GM12874 (cell line): Measurements from ENCODE around the gene CA6.
A peak's percentile ranks its signal among the peaks of the same experiment; 100 is the strongest.

Experiments used
- TF ChIP-seq, protein P1 (sequence below): IDR thresholded peaks from 2 replicates; pipeline ENCODE4 v1.5.1; 2011; ENCODE audit warnings: low read depth, mild to moderate bottlenecking, control low read depth, low read length, moderate library complexity; ENCODE audit not compliant: insufficient read depth

CA6 gene

DNA sequence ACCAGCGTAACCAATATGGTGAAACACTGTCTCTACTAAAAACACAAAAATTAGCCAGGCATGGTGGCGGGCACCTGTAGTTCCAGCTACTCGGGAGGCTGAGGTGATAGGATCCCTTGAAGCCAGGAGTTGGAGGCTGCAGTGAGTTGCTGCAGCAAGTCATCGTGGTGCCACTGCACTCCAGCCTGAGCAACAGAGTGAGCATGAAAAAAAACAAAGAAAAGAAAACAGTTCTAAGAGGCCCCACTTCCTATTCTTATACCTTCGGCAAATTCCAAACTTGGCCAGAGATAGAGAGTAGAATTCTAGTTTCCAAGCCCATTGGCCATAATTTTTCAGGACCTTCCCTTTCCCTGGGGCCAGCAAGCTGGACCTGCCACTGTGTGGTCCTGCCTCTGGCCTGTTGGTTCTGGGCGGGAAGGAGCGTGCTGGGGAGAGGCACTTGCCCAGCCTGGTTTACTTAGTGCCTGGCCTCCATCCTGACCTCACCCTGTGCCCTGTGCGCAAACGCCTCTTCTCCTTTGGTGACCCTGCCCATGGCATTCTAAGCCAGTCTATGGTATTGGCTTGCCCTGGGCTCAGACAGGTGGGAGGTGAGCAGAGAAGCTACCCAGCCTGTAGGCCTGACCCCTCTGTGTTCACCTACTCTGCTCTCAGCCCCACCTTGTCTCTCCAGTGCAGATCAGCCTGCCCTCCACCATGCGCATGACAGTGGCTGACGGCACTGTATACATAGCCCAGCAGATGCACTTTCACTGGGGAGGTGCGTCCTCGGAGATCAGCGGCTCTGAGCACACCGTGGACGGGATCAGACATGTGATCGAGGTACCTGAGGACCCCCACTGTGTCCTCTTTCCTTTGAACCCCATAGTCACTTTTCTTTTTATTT, 11.0 kb downstream of the CA6 start:
- TF ChIP-seq, protein P1, sequence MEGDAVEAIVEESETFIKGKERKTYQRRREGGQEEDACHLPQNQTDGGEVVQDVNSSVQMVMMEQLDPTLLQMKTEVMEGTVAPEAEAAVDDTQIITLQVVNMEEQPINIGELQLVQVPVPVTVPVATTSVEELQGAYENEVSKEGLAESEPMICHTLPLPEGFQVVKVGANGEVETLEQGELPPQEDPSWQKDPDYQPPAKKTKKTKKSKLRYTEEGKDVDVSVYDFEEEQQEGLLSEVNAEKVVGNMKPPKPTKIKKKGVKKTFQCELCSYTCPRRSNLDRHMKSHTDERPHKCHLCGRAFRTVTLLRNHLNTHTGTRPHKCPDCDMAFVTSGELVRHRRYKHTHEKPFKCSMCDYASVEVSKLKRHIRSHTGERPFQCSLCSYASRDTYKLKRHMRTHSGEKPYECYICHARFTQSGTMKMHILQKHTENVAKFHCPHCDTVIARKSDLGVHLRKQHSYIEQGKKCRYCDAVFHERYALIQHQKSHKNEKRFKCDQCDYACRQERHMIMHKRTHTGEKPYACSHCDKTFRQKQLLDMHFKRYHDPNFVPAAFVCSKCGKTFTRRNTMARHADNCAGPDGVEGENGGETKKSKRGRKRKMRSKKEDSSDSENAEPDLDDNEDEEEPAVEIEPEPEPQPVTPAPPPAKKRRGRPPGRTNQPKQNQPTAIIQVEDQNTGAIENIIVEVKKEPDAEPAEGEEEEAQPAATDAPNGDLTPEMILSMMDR, result no peak

DNA sequence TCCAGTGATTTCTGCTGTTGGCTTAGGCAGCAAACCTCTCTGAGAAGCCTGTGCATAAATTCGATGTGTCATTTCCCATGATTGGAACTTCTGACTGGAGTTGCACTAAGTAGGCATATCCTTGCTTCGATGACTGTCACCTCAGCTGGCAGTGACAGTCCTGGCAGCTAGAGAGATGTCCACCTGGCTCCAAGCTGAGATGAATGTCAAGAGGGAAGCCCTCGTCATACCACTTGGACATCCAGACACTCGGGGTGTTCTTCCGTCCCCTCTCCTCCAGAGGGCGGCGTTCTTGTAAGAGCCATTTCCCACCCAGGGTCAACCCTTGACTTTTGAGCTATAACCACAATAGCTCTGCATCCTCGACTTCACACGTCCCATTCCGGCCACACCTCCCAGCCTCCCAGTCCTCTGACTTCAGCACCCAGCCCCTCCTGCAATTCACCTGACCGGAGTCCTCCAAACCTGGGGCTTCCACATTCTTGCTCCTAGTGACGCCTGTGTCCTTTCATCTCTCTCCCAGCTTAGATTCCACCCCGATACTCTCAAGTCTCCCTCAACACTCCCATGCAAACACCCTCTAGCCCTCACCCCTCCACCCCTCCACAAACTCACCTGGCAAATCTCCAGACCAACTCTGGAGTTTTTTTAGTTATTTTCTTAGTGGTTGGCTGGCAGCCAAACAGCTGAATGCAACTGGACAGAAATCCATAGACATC, 17.3 kb downstream of the CA6 start:
- TF ChIP-seq, protein P1, result peak; percentile 57

DNA sequence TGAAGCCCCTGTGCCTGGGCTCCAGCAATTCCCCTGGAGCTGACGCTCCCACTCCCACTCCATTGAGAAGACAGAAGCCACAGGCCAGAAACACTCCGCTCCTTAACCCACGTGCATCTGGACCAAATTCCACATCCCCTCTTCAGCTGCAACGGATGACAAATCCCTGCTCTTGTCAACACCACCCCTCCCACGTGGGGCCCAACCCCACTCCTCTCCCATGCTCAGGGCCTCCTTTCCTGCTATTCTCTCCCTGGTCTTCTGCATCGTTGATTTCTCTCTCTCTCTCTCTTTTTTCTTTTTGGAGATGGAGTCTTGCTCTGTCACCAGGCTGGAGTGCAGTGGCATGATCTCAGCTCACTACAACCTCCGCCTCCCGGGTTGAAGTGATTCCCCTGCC, 18.3 kb downstream of the CA6 start:
- TF ChIP-seq, protein P1, result no peak

DNA sequence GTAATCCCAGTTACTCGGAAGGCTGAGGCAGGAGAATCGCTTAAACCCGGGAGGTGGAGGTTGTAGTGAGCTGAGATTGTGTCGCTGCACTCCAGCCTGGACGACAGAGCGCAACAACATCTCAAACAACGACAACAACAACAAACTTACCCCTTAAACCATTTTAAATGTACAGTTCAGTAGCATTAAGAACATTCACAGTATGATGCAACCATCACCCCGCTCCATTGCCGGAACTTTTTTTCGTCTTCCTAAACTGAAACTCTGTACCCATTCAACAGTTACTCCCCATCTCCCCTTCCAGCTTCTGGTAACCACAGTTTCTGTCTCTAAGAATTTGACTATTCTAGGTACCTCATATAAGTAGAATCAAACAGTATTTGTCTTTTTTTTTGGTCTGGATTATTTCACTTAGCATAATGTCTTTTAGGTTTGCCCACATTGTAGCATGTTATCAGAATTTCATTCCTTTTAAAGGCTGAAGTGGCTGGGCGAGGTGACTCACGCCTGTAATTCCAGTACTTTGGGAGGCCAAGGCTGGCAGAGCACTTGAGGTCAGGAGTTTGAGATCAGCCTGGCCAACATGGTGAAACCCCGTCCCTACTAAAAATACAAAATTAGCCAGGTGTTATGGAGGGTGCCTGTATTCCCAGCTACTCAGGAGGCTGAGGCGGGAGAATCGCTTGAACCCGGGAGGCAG, 19.6 kb downstream of the CA6 start:
- TF ChIP-seq, protein P1, result no peak

DNA sequence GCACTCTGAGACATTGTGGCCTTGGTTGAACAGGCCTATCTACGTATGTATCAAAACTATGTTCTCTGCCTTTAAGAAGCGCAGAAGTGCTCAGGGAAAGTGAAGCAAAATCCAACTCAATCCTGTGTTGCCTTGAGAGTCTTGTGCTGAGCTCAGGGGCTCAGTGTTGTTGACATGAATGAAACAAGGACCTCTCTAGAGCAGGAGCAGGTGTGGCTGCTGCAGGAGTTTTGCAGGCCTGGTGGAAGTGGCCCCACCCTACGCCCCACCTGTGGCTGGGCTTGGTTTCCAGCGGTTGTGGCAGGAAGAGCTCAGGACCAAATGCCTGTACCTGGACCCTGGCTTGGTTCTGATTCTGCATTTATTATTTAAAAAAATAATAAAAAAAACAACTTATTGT, 20.9 kb downstream of the CA6 start:
- TF ChIP-seq, protein P1, result no peak

DNA sequence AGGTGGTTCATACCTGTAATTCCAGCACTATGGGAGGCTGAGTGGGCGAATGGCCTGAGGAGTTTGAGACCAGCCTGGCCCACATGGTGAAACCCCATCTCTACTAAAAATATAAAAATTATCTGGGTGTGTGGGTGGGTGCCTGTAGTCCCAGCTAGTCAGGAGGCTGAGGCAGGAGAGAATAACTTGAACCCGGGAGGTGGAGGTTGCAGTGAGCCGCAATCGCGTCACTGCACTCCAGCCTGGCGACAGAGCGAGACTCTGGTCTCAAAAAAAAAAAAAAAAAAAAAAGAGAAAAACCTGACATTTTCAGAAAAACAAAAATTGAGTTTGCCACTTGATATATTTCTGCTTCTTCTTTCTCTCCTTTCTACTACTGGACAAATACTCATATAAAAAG, 24.3 kb downstream of the CA6 start:
- TF ChIP-seq, protein P1, result no peak

DNA sequence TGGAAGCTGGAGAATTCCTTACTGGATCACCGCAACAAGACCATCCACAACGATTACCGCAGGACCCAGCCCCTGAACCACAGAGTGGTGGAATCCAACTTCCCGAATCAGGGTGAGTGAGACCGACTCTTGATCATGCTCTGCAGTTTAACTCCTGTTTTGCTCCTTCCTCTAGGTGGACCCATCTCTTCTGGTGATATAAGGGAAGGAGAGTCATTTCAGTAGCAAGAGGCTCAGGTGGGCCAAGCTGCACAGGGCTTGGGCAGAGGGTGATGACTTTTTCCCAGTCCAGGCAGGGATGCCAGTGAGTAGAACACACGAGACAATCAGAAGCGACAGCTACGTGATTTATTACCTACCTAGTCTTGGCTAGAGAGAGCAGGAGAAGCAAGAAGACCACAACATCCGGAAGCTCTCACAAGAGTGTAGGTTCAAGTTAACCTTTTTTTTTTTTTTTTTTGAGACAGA, 25.2 kb downstream of the CA6 start:
- TF ChIP-seq, protein P1, result no peak
